BE2C (cell line): Measurements from ENCODE around the gene CALHM4.
"Not testable (repeated sequence)": the region's sequence is repeated elsewhere in the genome, so short reads cannot be mapped to it uniquely, and the experiment has no call there.

ENCODE experiments used
- DNase-seq: peaks from one replicate; pipeline ENCODE4 v3.0.0-alpha.2; 2020
- H3K27me3 ChIP-seq: fragments of 250-450 bp; sonication (Bioruptor Pico); 2 replicates; pipeline ENCODE4 v1.5.1; 2020; ENCODE audit warnings: mild to moderate bottlenecking
- H3K36me3 ChIP-seq: fragments of 250-450 bp; sonication (Bioruptor Pico); 2 replicates; pipeline ENCODE4 v1.5.1; 2020; ENCODE audit warnings: mild to moderate bottlenecking
- H3K4me1 ChIP-seq: fragments of 250-450 bp; sonication (Bioruptor Pico); 2 replicates; pipeline ENCODE4 v1.5.1; 2020
- H3K4me3 ChIP-seq: 2 replicates; pipeline ENCODE4 v1.5.1; 2011; ENCODE audit warnings: low read depth, low read length
- H3K9me3 ChIP-seq: fragments of 250-450 bp; sonication (Bioruptor Pico); 2 replicates; pipeline ENCODE4 v1.5.1; 2020
- TF ChIP-seq, protein P1 (sequence below): IDR thresholded peaks from 2 replicates; pipeline ENCODE4 v1.5.1; 2012; ENCODE audit warnings: mild to moderate bottlenecking, low read depth, low read length

CALHM4 gene

DNA sequence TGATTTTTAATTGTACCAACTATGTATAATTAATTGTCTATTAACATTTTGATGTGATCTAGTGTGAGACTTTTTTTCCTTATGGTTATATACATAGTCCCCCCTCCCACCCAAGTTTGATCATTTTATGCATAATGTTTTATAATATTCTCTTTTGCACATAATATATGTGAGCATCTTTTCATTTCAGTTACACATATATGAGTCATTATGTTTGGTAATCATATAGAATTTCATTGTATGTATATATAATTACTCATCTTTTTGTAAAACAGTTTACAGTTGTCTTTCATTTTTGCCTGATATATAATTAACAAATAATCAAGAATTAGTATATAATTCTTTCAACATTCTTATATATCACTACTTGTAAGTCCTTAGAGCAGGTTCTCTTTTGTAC lies 32.7 kb downstream of the CALHM4 start:
- TF ChIP-seq, protein P1, sequence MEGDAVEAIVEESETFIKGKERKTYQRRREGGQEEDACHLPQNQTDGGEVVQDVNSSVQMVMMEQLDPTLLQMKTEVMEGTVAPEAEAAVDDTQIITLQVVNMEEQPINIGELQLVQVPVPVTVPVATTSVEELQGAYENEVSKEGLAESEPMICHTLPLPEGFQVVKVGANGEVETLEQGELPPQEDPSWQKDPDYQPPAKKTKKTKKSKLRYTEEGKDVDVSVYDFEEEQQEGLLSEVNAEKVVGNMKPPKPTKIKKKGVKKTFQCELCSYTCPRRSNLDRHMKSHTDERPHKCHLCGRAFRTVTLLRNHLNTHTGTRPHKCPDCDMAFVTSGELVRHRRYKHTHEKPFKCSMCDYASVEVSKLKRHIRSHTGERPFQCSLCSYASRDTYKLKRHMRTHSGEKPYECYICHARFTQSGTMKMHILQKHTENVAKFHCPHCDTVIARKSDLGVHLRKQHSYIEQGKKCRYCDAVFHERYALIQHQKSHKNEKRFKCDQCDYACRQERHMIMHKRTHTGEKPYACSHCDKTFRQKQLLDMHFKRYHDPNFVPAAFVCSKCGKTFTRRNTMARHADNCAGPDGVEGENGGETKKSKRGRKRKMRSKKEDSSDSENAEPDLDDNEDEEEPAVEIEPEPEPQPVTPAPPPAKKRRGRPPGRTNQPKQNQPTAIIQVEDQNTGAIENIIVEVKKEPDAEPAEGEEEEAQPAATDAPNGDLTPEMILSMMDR, result no peak
- no peak overlapping the region for H3K4me3 ChIP-seq
- H3K9me3 ChIP-seq, result no peaks in the 10 kb centered on the region
- no peaks in the 10 kb centered on the region for H3K4me1 ChIP-seq
- H3K36me3 ChIP-seq, result peaks cover 68% of the 10 kb centered on the region
- no peaks in the 10 kb centered on the region for H3K27me3 ChIP-seq
- no peak for DNase-seq

DNA sequence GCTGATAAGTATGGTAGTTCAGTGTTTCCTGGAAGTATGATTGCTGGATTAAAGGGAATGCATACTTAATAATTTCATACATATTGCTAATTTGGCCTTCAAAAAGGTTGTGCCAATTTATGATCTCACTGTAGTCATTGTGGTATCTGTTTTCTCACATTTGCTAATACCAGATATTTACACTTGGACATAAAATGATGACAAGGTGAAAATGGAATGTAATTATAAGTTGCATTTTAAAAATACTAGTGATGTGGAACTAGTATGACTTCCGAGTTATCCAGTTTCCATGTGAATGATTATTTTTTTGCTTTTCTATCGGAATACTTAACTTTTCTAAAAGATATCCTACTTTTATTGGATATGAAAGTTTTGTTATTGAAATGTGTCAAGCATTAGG lies 33.2 kb downstream of the CALHM4 start:
- Histone ChIP-seq H3K36me3 (peaks cover 68% of the 10 kb centered on the region), H3K9me3 (no peaks in the 10 kb centered on the region), H3K27me3 (no peaks in the 10 kb centered on the region), H3K4me1 (no peaks in the 10 kb centered on the region), H3K4me3 (no peak overlapping the region)
- TF ChIP-seq, protein P1, result no peak
- no peak for DNase-seq

DNA sequence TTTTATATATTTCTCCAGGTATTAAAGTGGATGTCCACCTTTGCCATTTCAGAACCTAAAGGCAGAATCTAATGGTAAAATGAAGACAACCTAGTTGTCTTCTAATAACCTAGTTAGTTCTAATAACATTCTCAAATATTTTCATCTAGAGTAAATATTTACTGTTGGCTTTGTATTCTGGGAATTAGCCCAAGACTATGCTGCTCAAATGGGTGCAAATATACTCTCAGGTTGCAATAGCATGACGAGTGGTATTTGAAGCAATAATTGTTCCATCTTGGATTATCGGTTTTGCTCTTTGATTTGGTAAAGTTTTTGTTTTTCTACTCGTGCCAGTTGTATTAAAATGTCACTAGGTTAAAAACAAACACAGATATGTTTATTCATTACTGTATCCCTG lies 41.7 kb downstream of the CALHM4 start:
- Histone ChIP-seq H3K36me3 (peaks cover 35% of the 10 kb centered on the region), H3K4me1 (no peaks in the 10 kb centered on the region), H3K4me3 (no peak overlapping the region), H3K27me3 (no peaks in the 10 kb centered on the region), H3K9me3 (no peaks in the 10 kb centered on the region)
- no peak for DNase-seq
- TF ChIP-seq, protein P1, result no peak

DNA sequence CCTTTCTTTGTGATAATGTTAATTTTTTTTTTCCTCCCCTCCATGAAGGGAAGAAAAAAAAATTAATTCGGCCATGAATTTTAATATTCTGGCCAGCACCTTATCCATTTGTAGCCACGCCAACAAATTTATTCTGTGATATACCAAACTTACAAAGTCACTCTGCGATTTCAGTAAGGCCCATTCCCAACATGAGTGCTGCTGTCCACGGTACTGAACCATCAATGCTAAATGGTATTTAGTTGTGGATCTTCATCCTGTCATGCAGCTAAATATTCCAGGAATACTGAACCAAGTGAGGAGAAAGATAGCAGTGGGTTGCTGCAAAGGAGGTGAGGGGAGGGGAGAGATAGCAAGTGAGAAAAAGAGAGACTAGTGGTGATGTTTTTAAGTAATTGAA lies 43.3 kb downstream of the CALHM4 start:
- no peaks in the 10 kb centered on the region for H3K9me3 ChIP-seq
- H3K36me3 ChIP-seq, result peaks cover 20% of the 10 kb centered on the region
- no peaks in the 10 kb centered on the region for H3K4me1 ChIP-seq
- TF ChIP-seq, protein P1, result no peak
- H3K27me3 ChIP-seq, result no peaks in the 10 kb centered on the region
- DNase-seq, result no peak
- no peak overlapping the region for H3K4me3 ChIP-seq

DNA sequence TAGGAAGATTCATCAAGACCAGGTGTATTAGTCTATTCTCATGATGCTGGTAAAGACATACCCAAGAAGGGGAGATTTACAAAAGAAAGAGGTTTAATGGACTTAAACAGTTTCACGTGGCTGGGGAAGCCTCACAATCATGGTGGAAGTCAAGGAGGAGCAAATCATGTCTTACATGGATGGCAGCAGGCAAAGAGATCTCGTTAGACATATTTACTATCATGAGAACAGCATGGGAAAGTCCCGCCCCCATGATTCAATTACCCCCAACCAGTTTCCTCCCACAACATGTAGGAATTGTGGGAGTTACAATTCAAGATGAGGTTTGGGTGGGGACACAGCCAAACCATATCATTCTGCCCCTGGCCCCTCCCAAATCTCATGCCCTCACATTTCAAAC lies 50.4 kb downstream of the CALHM4 start:
- DNase-seq, H3K36me3 ChIP-seq, H3K9me3 ChIP-seq, H3K4me1 ChIP-seq, H3K27me3 ChIP-seq, H3K4me3 ChIP-seq: not testable (repeated sequence)

DNA sequence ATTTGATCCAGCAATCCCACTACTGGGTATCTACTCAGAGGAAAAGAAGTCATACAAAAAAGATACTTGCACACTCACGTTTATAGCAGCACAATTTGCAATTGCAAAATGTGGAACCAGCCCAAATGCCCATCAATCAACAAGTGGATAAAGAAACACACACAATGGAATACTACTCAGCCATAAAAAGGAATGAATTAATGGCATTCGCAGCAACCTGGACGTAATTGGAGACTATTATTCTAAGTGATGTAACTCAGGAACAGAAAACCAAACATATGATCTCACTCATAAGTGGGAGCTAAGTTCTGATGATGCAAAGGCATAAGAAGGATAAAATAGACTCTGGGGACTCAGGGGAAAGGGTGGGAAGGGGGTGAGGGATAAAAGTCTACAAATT lies 51.3 kb downstream of the CALHM4 start:
- not testable (repeated sequence) for H3K4me1 ChIP-seq, H3K9me3 ChIP-seq, H3K27me3 ChIP-seq, H3K36me3 ChIP-seq, DNase-seq, H3K4me3 ChIP-seq

DNA sequence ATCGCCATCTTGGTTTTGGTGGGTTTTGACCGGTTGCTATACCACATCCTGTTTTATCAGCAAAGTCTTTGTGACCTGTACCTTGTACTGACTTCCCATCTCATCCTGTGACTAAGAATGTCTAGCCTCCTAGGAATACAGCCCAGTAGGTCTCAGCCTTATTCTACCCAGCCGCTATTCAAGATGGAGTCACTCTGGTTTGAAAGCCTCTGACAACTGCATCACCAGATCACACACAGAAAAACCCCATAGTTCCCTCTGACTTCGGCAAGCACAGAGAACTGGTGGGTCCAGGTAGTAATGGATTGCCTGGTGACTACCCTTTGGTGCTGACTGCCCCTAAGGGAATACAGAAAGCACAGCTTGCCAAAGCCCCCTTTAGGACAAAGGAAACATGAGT lies 52.4 kb downstream of the CALHM4 start:
- Histone ChIP-seq H3K36me3 (no peaks in the 10 kb centered on the region; the same call in 1 of the 2 replicates), H3K27me3 (no peaks in the 10 kb centered on the region), H3K4me3 (no peak overlapping the region), H3K9me3 (no peaks in the 10 kb centered on the region), H3K4me1 (no peaks in the 10 kb centered on the region)
- DNase-seq, result no peak
- TF ChIP-seq, protein P1, result no peak
